Smooth muscle cell (in vitro differentiated cells): ENCODE data around the gene GSX2. TPM values are rescaled to one million over a fixed set of nuclear protein-coding genes. Genes with fewer than 3 reads are reported as not detected.

Source experiments
- DNase-seq: peaks from one replicate; lab custom pipeline; 2025; ENCODE audit not compliant: unreplicated experiment; lab: John Stamatoyannopoulos, UW
- H2AFZ ChIP-seq: fragments of 200-600 bp; sonication (generic); 2 replicates; pipeline ENCODE4 v1.6.0; 2016; ENCODE audit warnings: antibody characterized with exemption, low read depth, mild to moderate bottlenecking
- H3F3A ChIP-seq: fragments of 200-600 bp; sonication (generic); 2 replicates; pipeline ENCODE4 v1.6.0; 2017; ENCODE audit warnings: antibody characterized with exemption, low read depth
- H3K27ac ChIP-seq: fragments of 200-600 bp; sonication (generic); 2 replicates; pipeline ENCODE4 v1.5.1; 2016; ENCODE audit warnings: low read depth, mild to moderate bottlenecking
- H3K27me3 ChIP-seq: fragments of 200-600 bp; sonication (generic); 2 replicates; pipeline ENCODE4 v1.6.1; 2016; ENCODE audit warnings: low read depth, mild to moderate bottlenecking
- H3K36me3 ChIP-seq: fragments of 200-600 bp; sonication (generic); 2 replicates; pipeline ENCODE4 v1.5.1; 2016; ENCODE audit warnings: low read depth
- H3K4me1 ChIP-seq: fragments of 200-600 bp; sonication (generic); 2 replicates; pipeline ENCODE4 v1.5.1; 2016; ENCODE audit warnings: low read depth
- H3K4me2 ChIP-seq: fragments of 200-600 bp; sonication (generic); 2 replicates; pipeline ENCODE4 v1.6.0; 2016; ENCODE audit warnings: mild to moderate bottlenecking
- H3K4me3 ChIP-seq: fragments of 200-600 bp; sonication (generic); 2 replicates; pipeline ENCODE4 v1.5.1; 2016; ENCODE audit warnings: mild to moderate bottlenecking
- H3K79me2 ChIP-seq: fragments of 200-600 bp; sonication (generic); 2 replicates; pipeline ENCODE4 v1.6.0; 2016; ENCODE audit warnings: low read depth, mild to moderate bottlenecking
- H3K9ac ChIP-seq: fragments of 200-600 bp; sonication (generic); 2 replicates; pipeline ENCODE4 v1.6.0; 2016; ENCODE audit warnings: low read depth
- H3K9me3 ChIP-seq: fragments of 200-600 bp; sonication (generic); replicated peaks from 2 replicates; pipeline ENCODE4 v1.5.1; 2016; ENCODE audit warnings: low read depth
- H4K20me1 ChIP-seq: fragments of 200-600 bp; sonication (generic); 2 replicates; pipeline ENCODE4 v1.6.0; 2016; ENCODE audit warnings: low read depth
- CTCF ChIP-seq: fragments of 200-600 bp; sonication (generic); IDR thresholded peaks from 2 replicates; pipeline ENCODE4 v1.5.1; 2017; ENCODE audit warnings: borderline replicate concordance, mild to moderate bottlenecking, antibody characterized with exemption; ENCODE audit not compliant: insufficient read depth, poor library complexity, severe bottlenecking
- WGBS: methylation state at CpG from one replicate; pipeline ENCODE4 v1.1.7; 2016; ENCODE audit warnings: low lambda C conversion rate; 5-methylcytosine and 5-hydroxymethylcytosine counted together
- polyA plus RNA-seq: library from polyadenylated mRNA; unstranded; fragments of >200 nt; fragmentation: Nextera tagmentation; extraction: Ambion mirVana; gene quantifications from 2 replicates; pipeline ENCODE4 v1.2.1, GENCODE V29; 2016
- total RNA-seq: library from RNA; depleted of rRNA; stranded (reverse); fragments of >200 nt; gene quantifications from 2 replicates; pipeline ENCODE4 v1.2.3, GENCODE V29; 2014

GSX2 gene
- total and polyA plus RNA-seq, 2 experiments from 2014 or later, result not detected

DNA sequence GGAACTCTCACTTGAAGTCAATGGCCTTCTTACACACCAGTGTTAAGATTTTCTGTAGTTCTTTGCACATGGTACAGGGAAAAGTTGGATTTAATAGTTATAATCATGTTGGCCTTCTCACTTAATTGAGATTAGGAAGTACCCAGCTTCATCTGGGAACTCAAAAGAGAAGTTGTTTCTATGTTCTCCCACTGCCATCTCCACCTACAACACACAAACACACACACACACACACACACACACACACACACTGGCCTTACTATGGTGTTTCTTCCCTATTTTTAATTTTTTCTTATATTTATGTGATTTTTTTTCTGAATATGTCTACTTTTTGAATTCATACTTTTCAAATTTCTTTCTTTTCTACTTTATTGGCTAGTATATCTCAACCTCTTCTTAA, 25.6 kb upstream of the GSX2 start:
- H3K4me3 ChIP-seq, result no peak overlapping the region
- no peaks in the 10 kb centered on the region for H3K27me3 ChIP-seq
- H3F3A ChIP-seq, result no peaks in the 10 kb centered on the region
- no peak overlapping the region for H3K9ac ChIP-seq
- no peaks in the 10 kb centered on the region for H3K36me3 ChIP-seq
- no peak overlapping the region for H3K4me2 ChIP-seq
- H3K27ac ChIP-seq, result no peak overlapping the region
- H3K79me2 ChIP-seq, result no peaks in the 10 kb centered on the region
- no peaks in the 10 kb centered on the region for H4K20me1 ChIP-seq
- DNase-seq, result no peak
- H3K4me1 ChIP-seq, result no peaks in the 10 kb centered on the region
- no peak for TF ChIP-seq CTCF
- H3K9me3 ChIP-seq, result no peaks in the 10 kb centered on the region
- no peak overlapping the region for H2AFZ ChIP-seq

DNA sequence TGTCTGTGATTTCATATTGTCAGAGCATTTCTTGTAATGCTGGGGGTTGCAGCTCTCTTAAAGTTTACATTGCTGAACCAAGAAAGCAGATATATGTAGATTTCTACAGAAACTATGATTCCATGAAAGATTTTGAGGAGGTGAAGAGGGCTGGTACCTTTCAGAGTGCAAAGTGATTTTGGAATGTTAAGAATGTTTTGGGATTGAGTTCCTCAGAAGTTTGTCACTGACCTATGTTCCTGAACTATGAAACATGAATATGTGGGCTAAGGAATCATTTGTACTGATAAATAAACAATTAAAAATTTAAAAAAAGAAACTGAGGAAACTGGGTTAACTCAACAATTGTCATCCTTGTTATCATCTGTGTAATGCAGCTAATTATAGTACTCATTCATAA, 23.3 kb upstream of the GSX2 start:
- Histone ChIP-seq H3K79me2 (no peaks in the 10 kb centered on the region), H3K4me2 (no peak overlapping the region), H3F3A (no peaks in the 10 kb centered on the region), H2AFZ (no peak overlapping the region), H3K27me3 (no peaks in the 10 kb centered on the region), H3K9ac (no peak overlapping the region), H3K9me3 (no peaks in the 10 kb centered on the region), H3K4me3 (no peak overlapping the region), H3K27ac (no peak overlapping the region), H3K36me3 (no peaks in the 10 kb centered on the region), H4K20me1 (no peaks in the 10 kb centered on the region), H3K4me1 (no peaks in the 10 kb centered on the region)
- DNase-seq, result no peak
- TF ChIP-seq CTCF, result no peak

GRCh38 chr4:54077812-54078211, 22.2 kb upstream of the GSX2 start:
- Histone ChIP-seq H3K4me3 (no peak overlapping the region), H3F3A (peaks cover 3% of the 10 kb centered on the region), H3K9ac (no peak overlapping the region), H2AFZ (no peak overlapping the region), H3K79me2 (no peaks in the 10 kb centered on the region), H3K4me2 (no peak overlapping the region), H3K27me3 (no peaks in the 10 kb centered on the region), H3K27ac (no peak overlapping the region), H4K20me1 (no peaks in the 10 kb centered on the region), H3K4me1 (no peaks in the 10 kb centered on the region), H3K36me3 (no peaks in the 10 kb centered on the region), H3K9me3 (no peaks in the 10 kb centered on the region)
- no peak for DNase-seq
- 96% methylated on average over 1 of the region's 1 CpG for WGBS
- no peak for TF ChIP-seq CTCF

DNA sequence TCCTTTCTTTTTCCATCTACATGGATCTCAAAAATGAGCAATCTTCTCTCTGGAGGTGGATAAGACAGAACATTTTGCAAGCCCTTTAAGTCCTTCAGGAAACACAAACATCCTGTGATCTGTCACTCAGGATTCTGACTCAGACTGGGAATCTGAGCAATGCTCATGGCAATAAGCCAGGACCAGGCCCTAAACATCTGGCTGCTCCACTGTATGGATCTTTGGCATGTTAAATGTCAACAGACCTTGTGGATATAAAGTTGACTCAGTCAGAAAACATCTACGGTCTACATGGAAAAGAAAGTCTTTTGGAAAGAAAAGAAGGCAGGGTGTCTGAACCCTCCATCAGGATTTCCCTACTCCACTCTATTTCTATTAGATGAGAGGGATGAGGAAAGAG, 17.8 kb upstream of the GSX2 start:
- peak overlapping the region; percentile 51 for H3K4me2 ChIP-seq
- no peak overlapping the region for H3K4me3 ChIP-seq
- WGBS, result 5% methylated on average over 1 of the region's 1 CpG

More for the DNA sequence above, 17.8 kb upstream of the GSX2 start:
- H3K4me1 ChIP-seq, result no peaks in the 10 kb centered on the region
- H3K27me3 ChIP-seq, result no peaks in the 10 kb centered on the region
- no peak overlapping the region for H2AFZ ChIP-seq
- peaks cover 3% of the 10 kb centered on the region for H3F3A ChIP-seq
- H4K20me1 ChIP-seq, result no peaks in the 10 kb centered on the region
- no peaks in the 10 kb centered on the region for H3K9me3 ChIP-seq
- no peaks in the 10 kb centered on the region for H3K36me3 ChIP-seq
- peak overlapping the region; percentile 68 for H3K27ac ChIP-seq
- H3K9ac ChIP-seq, result no peak overlapping the region
- no peak for TF ChIP-seq CTCF
- no peak for DNase-seq
- H3K79me2 ChIP-seq, result no peaks in the 10 kb centered on the region
